NCI-H1092 (cell line): ENCODE data around the gene ADTRP.
"Not testable (repeated sequence)": the region's sequence is repeated elsewhere in the genome, so short reads cannot be mapped to it uniquely, and the experiment has no call there.

ENCODE experiments used
- DNase-seq: peaks from one replicate; lab custom pipeline; 2025; lab: John Stamatoyannopoulos, UW

ADTRP gene

GRCh38 chr6:11803591-11803971 lies 25.0 kb upstream of the ADTRP start:
- DNase-seq: no peak

- no peak for DNase-seq
Observed at GRCh38 chr6:11802886-11803590, 24.4 kb upstream of the ADTRP start.

GRCh38 chr6:11800531-11800930 lies 21.9 kb upstream of the ADTRP start:
- not testable (repeated sequence) for DNase-seq

GRCh38 chr6:11798538-11798937 lies 19.9 kb upstream of the ADTRP start:
- no peak for DNase-seq

GRCh38 chr6:11798096-11798495 lies 19.5 kb upstream of the ADTRP start:
- no peak for DNase-seq

- DNase-seq: no peak
Observed at GRCh38 chr6:11796829-11797228, 18.2 kb upstream of the ADTRP start.

- DNase-seq: no peak
Observed at GRCh38 chr6:11795403-11795802, 16.8 kb upstream of the ADTRP start.

- DNase-seq: no peak
Observed at GRCh38 chr6:11793277-11793676, 14.7 kb upstream of the ADTRP start.

GRCh38 chr6:11791354-11792107 lies 12.9 kb upstream of the ADTRP start:
- DNase-seq: no peak

GRCh38 chr6:11789744-11790143 lies 11.1 kb upstream of the ADTRP start:
- no peak for DNase-seq

- DNase-seq: no peak
Observed at GRCh38 chr6:11788043-11788442, 9.4 kb upstream of the ADTRP start.

GRCh38 chr6:11785774-11786579 lies 7.4 kb upstream of the ADTRP start:
- no peak for DNase-seq

GRCh38 chr6:11785415-11785773 lies 6.8 kb upstream of the ADTRP start:
- DNase-seq: no peak

GRCh38 chr6:11784341-11784740 lies 5.7 kb upstream of the ADTRP start:
- no peak for DNase-seq

GRCh38 chr6:11783524-11784064 lies 5.0 kb upstream of the ADTRP start:
- no peak for DNase-seq

- DNase-seq: no peak
Observed at GRCh38 chr6:11782524-11782923, 3.9 kb upstream of the ADTRP start.

GRCh38 chr6:11780097-11780428 lies 1.5 kb upstream of the ADTRP start:
- DNase-seq: no peak

- DNase-seq: no peak
Observed at GRCh38 chr6:11779329-11780096, 910 bp upstream of the ADTRP start.

GRCh38 chr6:11778036-11778435 lies 567 bp downstream of the ADTRP start:
- no peak for DNase-seq

- DNase-seq: no peak
Observed at GRCh38 chr6:11775791-11776409, 2.7 kb downstream of the ADTRP start.

- DNase-seq: no peak
Observed at GRCh38 chr6:11774426-11774825, 4.2 kb downstream of the ADTRP start.

- no peak for DNase-seq
Observed at GRCh38 chr6:11773581-11773980, 5.0 kb downstream of the ADTRP start.
